Hematopoietic multipotent progenitor cell treated with erythropoietin and hydrocortisone succinate and interleukin-3 and kit ligand, for 17 days (in vitro differentiated cells): ENCODE results near the gene NPPA.
"Not testable (repeated sequence)": the region's sequence is repeated elsewhere in the genome, so short reads cannot be mapped to it uniquely, and the experiment has no call there.

Experiments
- DNase-seq: peaks from one replicate; pipeline ENCODE4 v3.0.0-alpha.2; 2015; ENCODE audit warnings: low spot score

Gene NPPA

DNA sequence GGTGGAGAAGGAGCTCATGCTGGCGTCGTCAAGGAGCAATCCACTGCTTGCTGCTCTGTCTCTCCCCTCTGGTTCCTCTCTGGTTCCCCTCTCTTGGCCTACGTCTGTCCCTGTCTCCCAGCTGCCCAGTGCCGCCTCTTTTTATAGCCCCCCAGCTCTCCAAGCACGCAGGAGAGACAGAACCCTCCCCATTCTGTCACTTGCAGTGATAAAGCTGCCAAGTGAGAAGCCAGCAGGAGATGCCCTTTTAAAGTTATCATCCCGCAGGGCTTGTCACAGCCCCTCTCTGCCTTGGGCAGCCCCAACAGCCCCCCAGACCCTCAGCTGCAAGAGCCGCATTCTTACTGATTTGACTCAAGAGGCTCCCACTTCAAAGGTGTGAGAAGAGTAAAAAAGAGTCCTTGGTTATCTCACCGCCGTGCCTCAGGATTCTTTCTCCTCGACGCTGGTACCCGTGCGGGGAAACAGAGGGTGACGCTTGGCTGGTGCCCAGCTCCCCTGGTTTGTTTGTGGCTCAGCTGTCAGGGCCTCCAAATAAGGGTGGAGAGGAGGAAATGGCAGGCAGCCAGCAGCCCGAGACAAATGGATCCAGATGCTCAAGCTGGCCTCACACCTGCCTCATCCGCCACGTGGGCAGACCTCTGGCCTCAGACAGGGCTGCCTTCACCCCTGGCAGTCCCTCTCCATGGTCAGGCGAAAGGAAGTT, at the start of gene NPPA:
TSS of gene NPPA (minus strand) at position 117 of the 706 bp plus-strand sequence. CDS start at position 18, 99 bp downstream.
- no peak for DNase-seq

DNA sequence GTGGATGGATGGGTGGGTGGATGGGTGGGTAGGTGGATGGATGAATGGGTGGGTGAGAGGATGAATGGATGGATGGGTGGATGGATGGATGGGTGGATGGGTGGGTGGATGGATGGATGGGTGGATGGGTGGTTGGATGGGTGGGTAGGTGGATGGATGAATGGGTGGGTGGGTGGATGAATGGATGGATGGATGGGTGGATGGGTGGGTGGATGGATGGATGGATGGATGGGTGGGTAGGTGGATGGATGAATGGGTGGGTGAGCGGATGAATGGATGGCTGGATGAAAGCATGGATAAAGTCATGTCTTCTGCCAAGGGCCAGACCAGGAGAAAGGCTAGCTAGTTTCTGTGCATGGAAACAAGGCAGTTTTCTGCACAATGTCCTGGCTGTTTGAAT, 46.9 kb upstream of the NPPA start:
- not testable (repeated sequence) for DNase-seq

DNA sequence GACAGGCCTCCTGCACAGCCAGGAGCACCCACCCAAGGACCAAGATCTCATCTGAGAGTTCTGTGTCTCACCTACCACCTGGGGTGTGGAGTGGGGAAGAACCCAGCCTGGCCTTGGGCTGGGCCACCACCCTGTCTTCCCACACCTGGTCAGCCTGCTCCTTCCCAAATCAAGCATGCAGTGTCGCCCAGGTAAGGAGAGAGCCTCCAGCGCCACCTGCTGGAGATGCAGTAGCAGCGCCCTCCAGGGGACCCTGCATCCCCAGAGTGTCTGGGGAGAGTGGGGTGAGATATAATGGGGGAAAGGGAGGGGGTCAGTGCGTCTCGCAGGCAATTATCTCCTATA, 46.3 kb upstream of the NPPA start:
- peak; percentile 88 for DNase-seq

DNA sequence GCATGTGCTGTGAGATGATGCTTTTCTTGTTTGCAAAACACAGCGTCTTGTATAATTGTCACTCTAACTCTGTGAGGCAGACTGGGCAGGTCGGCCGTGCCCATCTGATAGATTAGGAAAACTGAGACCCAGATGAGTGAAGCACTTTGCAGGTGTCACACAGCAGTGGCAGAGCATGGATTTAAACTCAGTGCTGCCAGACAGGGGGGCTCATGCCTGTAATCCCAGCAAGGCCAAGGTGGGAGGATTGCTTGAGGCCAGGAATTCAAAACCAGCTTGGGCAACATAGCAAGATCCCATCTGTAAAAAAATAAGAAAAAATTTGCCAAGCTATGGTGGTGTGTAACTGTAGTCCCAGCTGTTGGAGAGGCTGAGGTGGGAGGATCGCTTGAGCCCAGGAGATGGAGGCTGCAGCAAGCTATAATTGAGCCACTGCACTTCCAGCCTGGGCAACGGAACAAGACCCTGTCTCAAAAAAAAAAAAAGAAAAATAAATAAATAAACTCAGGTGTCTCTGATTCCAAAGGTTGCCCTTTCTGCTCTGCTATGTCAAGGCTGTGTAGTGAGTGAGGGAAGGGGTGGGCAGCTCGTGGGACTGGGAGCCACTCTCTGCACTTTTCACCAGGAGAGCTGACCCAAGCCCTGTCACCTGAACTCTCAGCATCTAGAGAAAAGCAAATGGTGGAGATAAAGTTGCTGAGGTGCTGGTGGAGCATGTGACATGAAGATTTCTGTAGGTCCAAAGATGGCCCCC, 44.0 kb upstream of the NPPA start:
- no peak for DNase-seq

DNA sequence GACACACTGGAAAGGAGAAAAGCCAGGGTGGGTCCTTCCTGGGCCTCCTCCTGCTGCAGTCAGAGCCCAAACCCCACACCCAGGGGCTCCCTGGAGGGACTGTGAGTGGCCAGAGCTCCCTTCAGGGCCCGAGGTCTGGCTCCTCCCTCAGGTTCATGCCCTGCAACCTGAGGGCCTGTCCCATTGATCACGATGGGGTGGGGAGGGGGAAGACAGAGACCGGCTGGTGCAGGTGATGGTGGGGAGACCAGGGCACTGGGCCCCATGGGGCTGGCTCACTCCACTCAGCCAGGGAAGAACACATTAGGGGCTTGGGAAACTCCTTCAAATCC, 41.3 kb upstream of the NPPA start:
- no peak for DNase-seq

DNA sequence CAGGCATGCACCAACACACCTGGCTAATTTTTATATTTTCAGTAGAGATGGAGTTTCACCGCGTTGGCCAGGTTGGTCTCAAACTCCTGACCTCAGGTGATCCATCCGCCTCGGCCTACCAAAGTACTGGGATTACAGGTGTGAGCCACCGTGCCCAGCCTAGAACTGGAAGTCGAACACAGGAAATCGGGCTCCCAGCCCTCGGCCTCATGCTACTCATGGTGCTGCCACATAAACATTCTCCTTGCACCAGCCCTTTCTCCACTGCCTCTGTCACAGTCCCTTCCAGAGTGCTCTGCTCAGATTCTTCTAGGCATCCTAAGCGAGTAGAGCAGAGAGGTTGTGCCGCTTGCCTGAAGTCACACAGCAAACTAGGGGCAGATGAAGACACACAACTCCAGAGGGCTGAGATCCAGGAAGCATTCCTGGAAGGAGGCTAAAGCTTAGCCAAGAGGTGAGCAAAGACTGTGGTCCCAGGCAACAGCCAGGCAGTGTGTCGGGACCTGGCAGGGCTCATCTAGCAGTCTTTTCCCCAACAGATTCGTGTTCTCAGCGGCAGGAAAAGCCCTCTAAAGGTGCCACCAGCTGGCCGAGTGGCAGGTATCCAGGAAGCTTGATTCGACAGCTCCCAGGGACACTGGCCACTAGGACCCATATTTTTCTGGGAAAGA, 40.8 kb upstream of the NPPA start:
- DNase-seq, result no peak

DNA sequence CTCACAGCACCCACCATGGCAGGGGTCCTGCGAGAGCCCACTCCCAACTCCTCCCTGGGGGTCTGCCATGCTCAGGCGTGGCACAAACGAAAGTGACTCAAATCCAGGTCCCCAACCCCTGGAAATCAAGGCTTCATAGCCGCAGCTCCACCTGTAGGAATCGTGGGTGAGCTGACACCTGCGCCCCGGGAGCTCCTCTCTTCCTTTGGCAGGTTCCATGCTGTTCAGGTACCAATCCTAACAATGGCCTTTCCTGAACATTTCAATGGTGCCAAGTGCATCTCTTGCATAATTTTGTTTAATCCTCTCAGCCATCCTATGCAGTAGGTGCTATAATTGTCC, 40.1 kb upstream of the NPPA start:
- DNase-seq, result no peak

DNA sequence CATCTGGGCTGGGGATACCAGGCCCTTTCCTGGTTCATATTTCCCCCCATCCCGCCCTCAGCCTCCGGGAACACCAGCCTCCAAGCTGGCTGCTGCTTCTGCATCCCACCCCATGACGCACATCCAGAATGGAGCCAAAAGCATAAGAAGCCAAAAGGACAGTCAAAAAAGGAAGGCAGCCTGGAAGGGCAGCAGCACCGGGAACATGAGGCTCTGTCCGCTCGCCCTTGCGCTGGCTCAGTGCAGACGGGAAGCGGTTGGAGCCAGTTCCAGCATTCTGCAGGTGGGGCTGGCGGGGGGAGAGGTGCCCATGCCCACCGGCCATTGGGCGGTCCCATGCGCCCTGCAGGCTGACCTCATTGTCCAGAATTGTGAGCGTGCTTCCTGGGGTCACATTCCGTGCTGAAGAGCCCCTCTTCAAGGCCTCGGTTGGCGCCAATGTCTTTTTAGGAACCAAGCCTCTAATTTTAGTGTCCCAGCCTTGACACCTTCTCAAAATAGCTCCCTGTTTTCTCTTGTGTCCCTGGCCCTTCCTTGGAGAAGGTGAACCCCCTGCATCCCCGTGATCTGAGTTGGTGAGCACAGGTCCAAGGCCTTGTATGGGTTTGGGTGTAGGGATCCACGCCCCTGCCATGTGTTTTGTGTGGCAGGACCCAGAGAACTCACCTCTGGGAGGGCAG, 39.5 kb upstream of the NPPA start:
- DNase-seq, result no peak

DNA sequence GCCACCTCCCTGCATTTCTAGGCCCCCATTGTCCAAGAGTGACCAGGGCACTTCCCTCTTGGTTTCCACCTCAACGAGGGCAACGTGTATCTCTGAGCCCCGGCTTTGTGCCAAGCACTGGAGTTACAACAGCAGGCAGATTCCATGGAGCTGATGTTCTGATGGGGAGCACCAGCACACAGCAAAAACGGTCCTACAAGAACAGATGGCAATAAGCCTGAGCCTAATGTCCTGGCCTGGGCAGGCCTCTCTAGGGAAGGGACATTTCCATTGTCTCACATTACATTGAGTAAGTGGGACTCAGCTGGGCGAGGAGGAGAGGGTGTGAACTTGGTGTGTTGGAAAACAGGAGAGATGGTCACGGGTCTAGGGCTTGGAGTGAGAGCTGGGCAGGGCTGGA, 38.3 kb upstream of the NPPA start:
- no peak for DNase-seq

DNA sequence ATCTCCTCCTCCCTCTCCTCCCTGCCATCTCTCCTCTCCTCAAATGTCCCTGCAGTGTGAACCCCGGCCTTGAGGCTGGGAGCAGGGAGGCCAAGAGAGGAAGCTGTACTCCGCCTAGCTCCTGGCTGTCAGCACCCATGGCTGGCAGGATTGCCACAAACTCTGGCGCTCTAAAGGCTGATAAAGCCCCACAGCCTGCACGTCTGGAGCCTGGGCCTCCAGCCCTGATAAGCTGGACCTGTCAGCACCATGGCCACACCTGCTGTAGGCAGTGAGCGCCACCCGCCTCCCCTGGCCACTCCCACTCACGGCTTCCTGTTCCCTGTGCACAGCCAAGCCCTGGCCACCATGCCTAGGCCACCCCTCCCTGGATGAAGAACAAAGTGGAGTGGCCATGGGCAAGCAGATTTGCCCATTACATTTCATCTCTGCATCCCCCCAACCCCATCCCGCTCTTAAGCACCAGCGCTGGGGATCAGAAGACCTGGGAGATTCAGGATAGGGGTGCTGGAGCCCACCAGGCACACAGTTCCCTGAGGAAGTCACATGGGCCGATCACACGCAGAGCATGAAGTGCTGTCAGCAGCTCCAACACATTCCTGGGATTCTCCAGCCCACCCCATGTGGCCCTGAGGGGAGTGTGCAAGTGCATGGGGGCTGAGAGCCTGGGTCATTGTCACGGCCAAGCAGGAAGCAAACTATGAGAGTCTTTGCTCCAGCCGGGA, 35.4 kb upstream of the NPPA start:
- peak; percentile 89 for DNase-seq

DNA sequence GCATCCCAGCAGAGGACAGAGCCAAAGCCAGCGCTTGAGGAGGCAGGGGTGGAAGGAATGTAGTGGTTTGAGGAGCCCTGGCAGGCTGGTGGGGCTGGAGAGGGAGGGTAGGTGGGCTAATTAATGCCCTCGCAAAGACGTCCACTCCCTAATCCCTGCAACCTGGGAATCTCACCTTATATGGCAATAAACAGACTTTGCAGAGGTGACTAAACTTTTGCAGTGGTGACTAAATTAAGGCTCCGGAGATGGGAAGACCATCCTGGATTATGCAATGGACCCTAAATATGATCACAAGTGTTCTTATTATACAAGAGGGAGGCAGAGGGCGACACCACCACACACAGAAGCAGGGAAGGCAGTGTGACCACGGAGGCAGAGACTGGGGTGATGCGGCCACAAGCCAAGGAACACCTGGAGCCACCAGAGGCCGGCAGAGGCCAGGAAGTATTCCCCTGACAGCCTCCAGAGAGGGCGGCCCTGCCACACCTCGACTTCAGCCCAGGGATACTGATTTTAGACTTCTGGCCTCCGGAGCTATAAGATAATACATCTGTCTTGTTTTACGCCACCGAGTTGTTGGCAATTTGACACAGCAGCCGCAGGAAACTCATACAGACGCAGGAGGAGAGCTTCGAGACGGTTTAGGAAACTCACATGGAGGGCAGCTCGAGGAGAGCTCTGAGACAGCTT, 34.3 kb upstream of the NPPA start:
- peak; percentile 42 for DNase-seq

DNA sequence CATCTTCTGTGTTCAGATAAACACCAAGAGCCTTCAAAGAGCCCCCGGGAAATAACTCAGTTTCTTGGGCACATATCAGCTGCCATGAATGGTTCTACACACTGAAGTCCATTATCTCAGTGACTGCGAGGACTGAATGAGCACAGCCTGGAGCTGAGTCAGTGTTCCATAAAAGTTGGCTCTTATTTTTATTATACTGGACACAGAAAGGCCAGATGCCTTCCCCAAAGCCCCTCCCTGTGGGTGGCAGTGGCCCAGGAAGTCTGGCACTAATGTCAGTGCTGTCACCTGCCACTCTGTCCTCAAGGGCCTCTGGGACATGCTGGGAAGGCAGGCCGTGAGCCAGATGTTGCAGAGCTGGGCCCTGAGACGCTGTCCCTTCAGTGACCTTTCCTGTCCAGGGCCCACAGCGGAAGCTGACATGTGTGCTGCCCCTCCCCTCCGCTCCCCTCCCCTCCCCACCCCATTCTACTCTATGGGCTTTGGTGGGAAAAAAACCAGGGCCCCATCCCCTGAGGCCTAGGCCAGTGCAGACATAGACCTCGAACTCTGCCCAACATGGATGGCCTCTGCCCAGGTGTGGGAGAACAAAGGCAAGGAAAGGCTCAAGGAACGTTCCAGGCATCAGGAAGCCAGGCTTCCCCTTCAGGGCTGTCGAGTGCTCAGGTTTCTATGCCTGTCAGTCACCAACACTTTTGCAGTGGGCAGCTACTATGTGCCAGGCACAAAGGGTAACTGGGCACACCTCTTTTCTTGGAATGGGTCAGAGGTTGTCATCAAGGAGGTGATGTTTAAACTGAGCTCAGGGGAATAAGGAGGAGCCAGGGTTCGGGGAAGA, 33.5 kb upstream of the NPPA start:
- DNase-seq, result no peak

DNA sequence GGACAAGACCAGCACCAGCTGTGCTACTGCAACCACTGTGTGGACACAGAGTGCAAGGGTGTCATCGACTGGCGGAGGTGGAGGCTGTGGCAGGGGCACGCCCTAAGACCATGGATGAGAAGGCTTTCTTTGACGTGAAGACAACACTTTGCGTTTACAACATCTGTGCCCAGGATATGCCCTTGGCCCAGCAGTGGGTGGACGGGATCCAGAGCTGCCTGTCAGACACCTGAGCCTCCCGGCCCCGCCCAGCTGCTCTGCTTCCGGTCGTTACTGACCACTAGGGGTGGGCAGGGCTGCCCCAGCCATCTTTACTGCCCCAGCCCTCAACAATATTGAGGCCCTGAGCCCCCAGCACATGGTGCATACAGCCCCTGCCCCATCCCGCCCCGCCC, 32.6 kb upstream of the NPPA start:
- no peak for DNase-seq

DNA sequence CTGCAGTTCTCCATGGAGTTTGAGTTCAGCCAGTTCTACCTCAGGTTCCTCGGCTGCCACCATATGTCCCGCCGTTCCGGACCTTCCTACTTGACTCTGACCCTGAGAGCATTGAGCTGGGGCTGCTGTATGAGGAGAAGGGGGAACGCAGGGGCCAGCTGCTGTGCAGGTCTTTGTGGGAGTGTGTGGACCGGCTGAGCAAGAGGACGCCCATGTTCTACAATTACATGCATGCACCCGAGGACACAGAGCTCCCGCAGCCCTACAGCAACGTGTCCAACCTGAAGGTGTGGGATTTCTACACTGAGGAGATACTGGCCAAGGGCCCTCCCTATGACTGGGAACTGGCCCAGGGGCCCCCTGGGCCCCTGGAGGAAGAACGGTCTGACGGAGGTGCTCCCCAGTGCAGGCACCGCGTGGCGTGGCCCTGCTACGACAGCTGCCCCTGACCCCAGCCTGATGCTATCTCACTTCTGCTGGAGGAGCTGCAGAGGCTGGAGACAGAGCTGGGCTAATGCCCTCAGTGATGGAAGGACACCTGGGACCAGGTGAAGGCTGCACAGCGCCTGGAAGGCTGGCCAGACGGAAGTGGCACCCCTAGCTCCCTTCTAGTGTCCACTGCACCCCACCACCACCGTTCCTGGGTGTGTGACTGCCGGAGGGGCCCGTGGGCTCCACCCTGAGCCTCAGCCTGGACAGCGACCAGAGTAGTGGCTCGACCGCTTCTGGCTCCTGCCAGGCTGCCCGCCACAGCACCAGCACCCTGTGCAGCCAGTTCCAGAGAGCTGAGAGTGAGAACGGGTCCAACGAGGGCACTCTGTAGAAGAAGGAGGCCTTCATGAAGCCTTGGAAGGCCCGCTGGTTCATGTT, 32.0 kb upstream of the NPPA start:
- DNase-seq, result no peak

DNA sequence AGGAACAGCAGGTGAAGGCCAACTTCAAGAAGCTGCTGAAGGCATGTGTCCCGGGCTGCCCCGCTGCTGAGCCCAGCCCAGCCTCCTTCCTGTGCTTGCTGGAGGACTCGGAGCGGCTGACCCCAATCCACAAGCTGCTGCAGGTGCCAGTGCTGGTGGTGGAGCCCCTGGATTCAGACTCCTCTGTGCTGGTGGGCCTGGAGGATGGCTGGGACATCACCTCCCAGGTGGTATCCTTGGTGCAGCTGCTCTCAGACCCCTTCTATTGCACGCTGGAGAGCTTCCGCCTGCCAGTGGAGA, 31.3 kb upstream of the NPPA start:
- DNase-seq, result no peak

DNA sequence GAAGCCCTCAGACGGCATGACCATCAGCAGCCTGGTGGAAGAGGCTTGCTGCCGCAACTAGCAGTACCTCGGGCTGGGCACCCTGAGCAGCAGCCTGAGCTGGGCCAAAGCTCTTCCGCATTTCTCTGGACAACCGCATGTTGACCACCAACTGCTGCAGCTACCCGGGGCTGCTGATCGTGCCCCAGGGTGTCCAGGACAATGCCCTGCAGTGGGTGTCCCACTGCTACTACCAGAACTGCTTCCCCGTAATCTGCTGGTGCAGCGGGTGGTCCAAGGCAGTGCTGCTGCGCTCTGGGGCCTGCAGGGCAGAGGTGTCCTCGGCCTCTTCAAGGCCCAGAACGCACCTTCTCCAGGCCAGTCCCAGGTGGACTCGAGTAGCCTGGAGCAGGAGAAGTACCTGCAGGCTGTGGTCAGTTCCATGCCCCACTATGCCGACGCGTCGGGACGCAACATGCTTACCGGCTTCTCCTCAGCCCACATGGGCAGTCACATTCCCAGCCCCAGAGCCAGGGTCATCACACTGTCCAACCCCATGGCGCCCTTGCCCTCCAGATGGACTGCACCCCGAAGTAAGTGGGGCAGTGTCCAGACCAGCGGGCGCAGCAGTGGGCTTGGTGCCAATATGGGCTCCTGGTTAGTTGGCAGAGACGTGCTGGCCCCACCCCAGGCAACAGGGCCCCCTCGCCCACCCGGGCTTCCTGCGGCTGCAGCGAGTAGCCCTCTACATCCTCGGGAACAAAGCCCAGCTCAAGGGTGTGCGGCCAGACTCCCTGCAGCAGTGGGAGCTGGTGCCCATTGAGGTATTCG, 30.7 kb upstream of the NPPA start:
- DNase-seq, result no peak

DNA sequence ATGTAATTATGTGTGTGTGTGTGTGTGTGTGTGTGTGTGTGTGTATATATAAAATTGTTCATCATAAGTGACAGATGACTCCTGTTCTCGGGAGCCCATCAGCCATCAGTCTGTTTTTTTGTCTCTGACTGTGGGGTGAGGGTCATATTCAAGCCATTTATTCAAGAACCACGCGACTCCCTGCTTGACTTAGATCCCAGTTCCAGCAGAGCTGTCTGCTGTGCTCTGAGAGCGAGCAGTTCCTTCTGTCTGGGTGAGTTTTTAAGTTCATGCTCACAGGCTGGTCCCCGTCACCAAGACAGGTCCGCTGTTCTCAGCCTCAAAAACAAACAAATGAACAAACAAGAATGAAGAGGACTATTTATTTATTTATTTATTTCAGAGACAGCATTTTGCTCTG, 29.5 kb upstream of the NPPA start:
- no peak for DNase-seq

DNA sequence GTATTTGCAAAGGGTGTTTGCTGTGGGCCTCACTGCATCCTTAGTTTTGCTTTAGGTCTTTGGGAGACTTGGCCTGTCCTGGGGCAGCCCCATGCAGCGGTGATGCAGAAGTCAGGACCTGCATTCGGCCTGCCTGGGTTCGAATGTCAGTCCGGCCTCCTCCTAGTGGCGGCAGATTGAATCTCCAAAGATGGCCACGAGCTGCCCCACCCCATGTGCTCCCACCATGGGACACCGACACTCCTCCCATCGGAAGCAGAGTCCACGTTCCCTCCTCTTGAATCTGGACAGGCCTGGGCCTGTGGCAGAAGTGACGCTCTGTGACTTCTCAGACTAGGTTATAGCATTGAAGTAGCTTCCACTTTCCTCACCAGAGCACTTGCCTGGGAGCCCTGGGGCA, 27.5 kb upstream of the NPPA start:
- no peak for DNase-seq

DNA sequence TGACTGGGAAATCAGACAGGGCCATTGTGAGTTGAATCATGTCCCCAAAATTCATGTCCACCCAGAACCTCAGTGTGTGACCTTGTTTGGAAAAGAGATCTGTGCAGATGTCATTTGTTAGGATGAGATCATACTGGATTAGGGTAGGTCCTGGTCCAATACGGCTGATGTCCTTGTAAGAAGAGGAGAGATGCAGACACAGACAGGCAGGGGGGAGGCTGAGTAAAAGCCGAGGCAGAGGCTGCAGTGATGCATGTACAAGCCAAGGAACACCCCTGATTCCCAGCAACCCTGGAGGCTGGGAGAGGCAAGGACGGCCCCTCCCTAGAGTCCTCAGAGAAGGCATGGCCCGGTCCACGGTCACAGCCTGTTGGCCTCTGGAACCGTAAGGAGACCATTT, 27.0 kb upstream of the NPPA start:
- DNase-seq, result no peak
